ENCODE data around the gene SLC37A2.
"Not testable (repeated sequence)": the region's sequence is repeated elsewhere in the genome, so short reads cannot be mapped to it uniquely, and the experiment has no call there.

The SLC37A2 gene

DNA sequence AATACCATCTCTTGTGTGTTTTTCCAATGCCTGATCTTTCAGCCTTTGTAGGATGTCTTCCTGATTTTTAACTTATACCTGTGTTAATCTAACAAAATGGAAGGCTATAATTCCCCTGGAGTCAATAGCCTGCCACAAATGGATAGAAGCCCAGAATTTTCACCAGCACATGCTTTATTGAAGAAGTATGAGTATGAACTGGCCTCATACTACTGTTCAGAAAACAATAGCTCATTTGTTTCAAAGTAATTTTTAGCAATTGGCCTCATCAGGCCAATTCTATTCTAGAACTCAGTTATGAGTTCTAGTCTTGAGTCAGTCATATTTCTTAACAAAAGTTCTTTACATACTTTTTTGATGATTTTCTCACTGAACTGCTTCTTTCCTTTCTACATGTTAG, 40.6 kb upstream of the SLC37A2 start:
- Histone ChIP-seq H3K27me3 (ENCODE audit: insufficient read depth, low read length, poor library complexity, severe bottlenecking) (no peaks in the 10 kb centered on the region), H3K4me3 (ENCODE audit: low read length, poor library complexity, severe bottlenecking) (no peak overlapping the region), H3K4me1 (ENCODE audit: insufficient read depth, low read length, poor library complexity, severe bottlenecking) (peaks cover 5% of the 10 kb centered on the region), H4K20me1 (ENCODE audit: insufficient read depth, low read length, poor library complexity, severe bottlenecking) (no peaks in the 10 kb centered on the region), H3K79me2 (ENCODE audit: insufficient read depth, low read length) (no peaks in the 10 kb centered on the region), H3K36me3 (ENCODE audit: insufficient read depth, low read length) (no peaks in the 10 kb centered on the region; the same call in 1 of the 2 replicates), H3K4me2 (ENCODE audit: low read depth, low read length, poor library complexity, severe bottlenecking) (no peak overlapping the region), H3K9me2 (replicated peaks; ENCODE audit: low read depth, low read length) (no peaks in the 10 kb centered on the region), H3F3A (ENCODE audit: low read depth) (no peaks in the 10 kb centered on the region), H3K9ac (ENCODE audit: low read depth, low read length, poor library complexity, severe bottlenecking) (no peak overlapping the region), H2AFZ (ENCODE audit: low read length) (no peak overlapping the region), H3K9me3 (ENCODE audit: insufficient read depth, low read depth, low read length) (no peaks in the 10 kb centered on the region)
- no peak for TF ChIP-seq EZH2phosphoT487 (IDR thresholded peaks at IDR 0.05; ENCODE audit: borderline replicate concordance)
- TF ChIP-seq, protein P1, sequence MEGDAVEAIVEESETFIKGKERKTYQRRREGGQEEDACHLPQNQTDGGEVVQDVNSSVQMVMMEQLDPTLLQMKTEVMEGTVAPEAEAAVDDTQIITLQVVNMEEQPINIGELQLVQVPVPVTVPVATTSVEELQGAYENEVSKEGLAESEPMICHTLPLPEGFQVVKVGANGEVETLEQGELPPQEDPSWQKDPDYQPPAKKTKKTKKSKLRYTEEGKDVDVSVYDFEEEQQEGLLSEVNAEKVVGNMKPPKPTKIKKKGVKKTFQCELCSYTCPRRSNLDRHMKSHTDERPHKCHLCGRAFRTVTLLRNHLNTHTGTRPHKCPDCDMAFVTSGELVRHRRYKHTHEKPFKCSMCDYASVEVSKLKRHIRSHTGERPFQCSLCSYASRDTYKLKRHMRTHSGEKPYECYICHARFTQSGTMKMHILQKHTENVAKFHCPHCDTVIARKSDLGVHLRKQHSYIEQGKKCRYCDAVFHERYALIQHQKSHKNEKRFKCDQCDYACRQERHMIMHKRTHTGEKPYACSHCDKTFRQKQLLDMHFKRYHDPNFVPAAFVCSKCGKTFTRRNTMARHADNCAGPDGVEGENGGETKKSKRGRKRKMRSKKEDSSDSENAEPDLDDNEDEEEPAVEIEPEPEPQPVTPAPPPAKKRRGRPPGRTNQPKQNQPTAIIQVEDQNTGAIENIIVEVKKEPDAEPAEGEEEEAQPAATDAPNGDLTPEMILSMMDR (conservative IDR thresholded peaks at IDR 0.05; ENCODE audit: low read length), result no peak

DNA sequence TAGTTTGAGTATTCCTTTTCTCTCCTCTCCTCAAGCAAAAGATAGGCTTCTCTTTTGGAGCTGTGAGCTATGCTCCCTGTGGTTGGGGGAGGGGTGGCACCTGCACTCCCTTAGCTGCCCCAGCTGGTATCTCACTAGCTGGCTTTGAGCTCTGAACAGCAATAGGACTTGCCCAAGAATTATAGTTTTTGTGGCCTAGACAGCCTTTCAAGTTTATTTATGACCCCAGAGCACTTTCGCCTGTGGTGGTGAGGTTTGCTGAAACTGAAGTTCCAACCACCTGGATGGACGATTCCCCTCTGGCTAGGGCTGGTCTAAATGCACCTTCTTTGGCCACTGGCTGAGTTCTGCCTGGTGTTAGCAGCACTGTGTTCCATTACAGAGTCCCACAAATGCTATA, 37.1 kb upstream of the SLC37A2 start:
- Histone ChIP-seq H3K9ac (ENCODE audit: low read depth, low read length, poor library complexity, severe bottlenecking) (no peak overlapping the region), H4K20me1 (ENCODE audit: insufficient read depth, low read length, poor library complexity, severe bottlenecking) (no peaks in the 10 kb centered on the region), H2AFZ (ENCODE audit: low read length) (no peak overlapping the region), H3F3A (ENCODE audit: low read depth) (no peaks in the 10 kb centered on the region), H3K27me3 (ENCODE audit: insufficient read depth, low read length, poor library complexity, severe bottlenecking) (no peaks in the 10 kb centered on the region), H3K4me3 (ENCODE audit: low read length, poor library complexity, severe bottlenecking) (no peak overlapping the region), H3K36me3 (ENCODE audit: insufficient read depth, low read length) (peaks cover 11% of the 10 kb centered on the region; the same call in 1 of the 2 replicates), H3K4me1 (ENCODE audit: insufficient read depth, low read length, poor library complexity, severe bottlenecking) (peaks cover 5% of the 10 kb centered on the region), H3K79me2 (ENCODE audit: insufficient read depth, low read length) (no peaks in the 10 kb centered on the region), H3K9me2 (replicated peaks; ENCODE audit: low read depth, low read length) (no peaks in the 10 kb centered on the region), H3K4me2 (ENCODE audit: low read depth, low read length, poor library complexity, severe bottlenecking) (no peak overlapping the region), H3K9me3 (ENCODE audit: insufficient read depth, low read depth, low read length) (peaks cover 3% of the 10 kb centered on the region; the same call in 1 of the 2 replicates)
- no peak for TF ChIP-seq EZH2phosphoT487 (IDR thresholded peaks at IDR 0.05; ENCODE audit: borderline replicate concordance)
- TF ChIP-seq, protein P1 (conservative IDR thresholded peaks at IDR 0.05; ENCODE audit: low read length), result no peak

DNA sequence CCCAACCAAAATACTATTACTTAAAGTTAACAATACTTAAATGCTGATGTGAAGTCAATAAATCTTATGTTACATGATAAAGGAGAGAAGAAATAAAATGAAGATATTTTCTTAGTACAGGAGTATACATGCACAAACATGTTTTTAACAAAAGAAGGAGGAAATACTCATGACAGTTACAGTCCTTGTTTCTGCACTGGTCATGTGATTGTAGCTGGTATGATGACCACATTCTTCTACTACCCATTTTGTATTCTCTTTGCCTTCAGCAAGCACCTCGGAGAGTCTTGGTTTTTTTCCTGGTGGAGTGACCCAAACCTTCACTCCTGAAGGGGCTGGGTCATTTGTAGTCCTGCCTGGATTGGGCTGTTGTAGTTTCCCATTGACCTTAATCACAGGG, 33.7 kb upstream of the SLC37A2 start:
- not testable (repeated sequence) for H3K9me2 ChIP-seq (replicated peaks; ENCODE audit: low read depth, low read length); H3K4me2 ChIP-seq (ENCODE audit: low read depth, low read length, poor library complexity, severe bottlenecking); H3K9me3 ChIP-seq (ENCODE audit: insufficient read depth, low read depth, low read length); H3K79me2 ChIP-seq (ENCODE audit: insufficient read depth, low read length); H3K27me3 ChIP-seq (ENCODE audit: insufficient read depth, low read length, poor library complexity, severe bottlenecking); H4K20me1 ChIP-seq (ENCODE audit: insufficient read depth, low read length, poor library complexity, severe bottlenecking); H3K4me1 ChIP-seq (ENCODE audit: insufficient read depth, low read length, poor library complexity, severe bottlenecking); H3K9ac ChIP-seq (ENCODE audit: low read depth, low read length, poor library complexity, severe bottlenecking); H3K4me3 ChIP-seq (ENCODE audit: low read length, poor library complexity, severe bottlenecking); H2AFZ ChIP-seq (ENCODE audit: low read length); H3F3A ChIP-seq (ENCODE audit: low read depth)
- H3K36me3 ChIP-seq (ENCODE audit: insufficient read depth, low read length), result peaks cover 11% of the 10 kb centered on the region; the same call in 1 of the 2 replicates

DNA sequence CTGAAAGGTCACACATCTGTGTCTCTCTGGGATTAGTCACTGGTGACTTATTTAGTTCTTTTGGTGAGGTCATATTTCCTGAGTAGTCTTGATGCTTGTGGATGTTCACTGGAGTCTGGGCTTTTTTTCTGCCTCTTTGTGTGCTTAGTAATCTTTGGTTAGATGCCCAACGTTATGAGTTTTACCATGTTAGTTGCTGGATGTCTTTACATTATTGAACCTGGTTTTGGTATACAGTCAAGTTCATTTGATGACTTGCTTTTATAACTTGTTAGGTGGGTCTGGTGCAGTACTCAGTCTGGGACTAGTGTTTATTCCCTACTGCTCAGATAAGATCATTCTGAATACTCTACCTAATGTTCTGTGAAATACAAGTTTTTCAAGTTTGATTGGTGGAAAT, 26.2 kb upstream of the SLC37A2 start:
- no peak for TF ChIP-seq EZH2phosphoT487 (IDR thresholded peaks at IDR 0.05; ENCODE audit: borderline replicate concordance)
- TF ChIP-seq, protein P1 (conservative IDR thresholded peaks at IDR 0.05; ENCODE audit: low read length), result no peak
- no peak overlapping the region for H2AFZ ChIP-seq (ENCODE audit: low read length)
- H3K4me1 ChIP-seq (ENCODE audit: insufficient read depth, low read length, poor library complexity, severe bottlenecking), result no peaks in the 10 kb centered on the region
- no peaks in the 10 kb centered on the region for H3K79me2 ChIP-seq (ENCODE audit: insufficient read depth, low read length)
- H3K9ac ChIP-seq (ENCODE audit: low read depth, low read length, poor library complexity, severe bottlenecking), result no peak overlapping the region
- no peak overlapping the region for H3K4me2 ChIP-seq (ENCODE audit: low read depth, low read length, poor library complexity, severe bottlenecking)
- H3K27me3 ChIP-seq (ENCODE audit: insufficient read depth, low read length, poor library complexity, severe bottlenecking), result no peaks in the 10 kb centered on the region
- H3K9me2 ChIP-seq (replicated peaks; ENCODE audit: low read depth, low read length), result no peaks in the 10 kb centered on the region
- H3K36me3 ChIP-seq (ENCODE audit: insufficient read depth, low read length), result peaks cover 25% of the 10 kb centered on the region; the same call in 1 of the 2 replicates
- H4K20me1 ChIP-seq (ENCODE audit: insufficient read depth, low read length, poor library complexity, severe bottlenecking), result no peaks in the 10 kb centered on the region
- H3F3A ChIP-seq (ENCODE audit: low read depth), result no peaks in the 10 kb centered on the region
- peaks cover 2% of the 10 kb centered on the region; the same call in 1 of the 2 replicates for H3K9me3 ChIP-seq (ENCODE audit: insufficient read depth, low read depth, low read length)
- no peak overlapping the region for H3K4me3 ChIP-seq (ENCODE audit: low read length, poor library complexity, severe bottlenecking)

Measured in Loucy (cell line).